Gastrocnemius medialis (tissue), 4 donors: ENCODE data around the gene MIGA2.

Experiments used
- CTCF ChIP-seq, 5 experiments: fragments of 450-650 bp in 3 of 5; fragments of 200-600 bp in 2 of 5; sonication (generic) in 2 of 5; IDR thresholded peaks in 4 of 5; conservative IDR thresholded peaks in 1 of 5; 1 replicate in 4 of 5; 2 replicates in 1 of 5; pipeline ENCODE4 v1.5.1; 2016 to 2019; ENCODE audit warnings: antibody characterized with exemption in 5 of 5, mild to moderate bottlenecking in 3 of 5, moderate library complexity in 3 of 5
- POLR2A ChIP-seq, 2 donors: fragments of 450-650 bp; IDR thresholded peaks; one replicate each; pipeline ENCODE4 v1.6.1; 2017; ENCODE audit warnings: antibody characterized with exemption in 2 of 2, mild to moderate bottlenecking in 2 of 2, moderate library complexity in 2 of 2

- TF ChIP-seq CTCF (IDR thresholded peaks at IDR 0.05 in 4 of 5, conservative IDR thresholded peaks at IDR 0.05 in 1 of 5): no peak
- no peak for TF ChIP-seq POLR2A (IDR thresholded peaks at IDR 0.05)
Observed at GRCh38 chr9:129095908-129096307, 59.5 kb downstream of the MIGA2 start.
